ENCODE data around the gene RD3L.

DNA sequence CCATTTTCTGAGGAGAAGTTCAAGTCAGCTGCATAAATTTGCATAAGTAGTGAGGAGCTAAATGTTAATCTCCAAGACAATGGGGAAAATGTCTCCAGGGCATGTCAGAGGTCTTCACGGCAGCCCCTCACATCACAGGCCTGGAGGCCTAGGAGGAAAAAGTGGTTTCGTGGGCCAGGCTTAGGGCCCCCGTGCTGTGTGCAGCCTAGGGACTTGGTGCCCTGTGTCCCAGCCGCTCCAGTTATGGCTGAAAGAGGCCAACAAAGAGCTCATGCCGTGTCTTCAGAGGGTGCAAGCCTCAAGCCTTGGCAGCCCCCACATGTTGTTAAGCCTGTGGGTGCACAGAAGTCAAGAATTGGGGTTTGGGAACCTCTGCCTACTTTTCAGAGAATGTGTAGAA, 41.9 kb upstream of the RD3L start:
- TF ChIP-seq CTCF (IDR thresholded peaks at IDR 0.05), result no peak
- no peak for TF ChIP-seq POLR2A (IDR thresholded peaks at IDR 0.05)
